GM04503 (cell line): ENCODE results near the gene USF2.

ENCODE experiments used
- DNase-seq: peaks from one replicate; pipeline ENCODE4 v3.0.0-alpha.2; 2012; ENCODE audit warnings: low read depth

Gene USF2

DNA sequence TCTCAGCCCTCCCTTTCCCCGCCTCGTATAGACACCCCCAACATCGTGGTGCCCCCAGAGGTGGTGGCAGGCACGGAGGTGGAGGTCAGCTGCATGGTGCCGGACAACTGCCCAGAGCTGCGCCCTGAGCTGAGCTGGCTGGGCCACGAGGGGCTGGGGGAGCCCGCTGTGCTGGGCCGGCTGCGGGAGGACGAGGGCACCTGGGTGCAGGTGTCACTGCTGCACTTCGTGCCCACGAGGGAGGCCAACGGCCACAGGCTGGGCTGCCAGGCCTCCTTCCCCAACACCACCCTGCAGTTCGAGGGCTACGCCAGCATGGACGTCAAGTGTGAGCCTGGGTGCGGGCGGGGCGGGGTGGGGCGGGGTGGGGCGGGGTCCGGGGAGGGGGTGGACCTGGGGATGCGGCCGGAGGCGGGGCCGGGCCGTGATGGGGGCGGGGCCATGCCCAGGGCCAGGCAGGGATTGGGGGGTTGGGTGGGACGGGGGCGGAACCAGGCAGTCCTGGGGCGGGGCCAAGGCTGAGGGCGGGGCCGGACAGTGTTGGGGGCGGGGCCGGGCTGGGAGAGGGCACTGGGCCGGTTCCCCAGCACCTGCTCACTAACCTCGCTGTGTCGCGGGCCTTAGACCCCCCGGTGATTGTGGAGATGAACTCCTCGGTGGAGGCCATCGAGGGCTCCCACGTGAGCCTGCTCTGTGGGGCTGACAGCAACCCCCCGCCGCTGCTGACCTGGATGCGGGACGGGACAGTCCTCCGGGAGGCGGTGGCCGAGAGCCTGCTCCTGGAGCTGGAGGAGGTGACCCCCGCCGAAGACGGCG, 31.0 kb downstream of the USF2 start:
- DNase-seq, result no peak

DNA sequence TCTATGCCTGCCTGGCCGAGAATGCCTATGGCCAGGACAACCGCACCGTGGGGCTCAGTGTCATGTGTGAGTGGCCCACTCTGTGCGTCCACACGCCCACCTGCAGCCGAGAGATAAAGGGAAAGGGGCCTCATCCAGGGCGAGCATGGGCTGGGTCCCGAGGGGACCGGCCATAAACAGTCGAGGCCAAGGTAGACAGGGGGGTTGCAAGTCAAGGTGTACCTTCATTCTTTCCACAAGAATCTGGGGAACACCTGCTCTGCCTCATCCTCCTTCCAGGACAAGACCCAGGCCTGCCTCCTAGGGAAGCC, 31.5 kb downstream of the USF2 start:
- DNase-seq, result no peak

GRCh38 chr19:35301961-35302360, 33.2 kb downstream of the USF2 start:
- DNase-seq, result no peak

DNA sequence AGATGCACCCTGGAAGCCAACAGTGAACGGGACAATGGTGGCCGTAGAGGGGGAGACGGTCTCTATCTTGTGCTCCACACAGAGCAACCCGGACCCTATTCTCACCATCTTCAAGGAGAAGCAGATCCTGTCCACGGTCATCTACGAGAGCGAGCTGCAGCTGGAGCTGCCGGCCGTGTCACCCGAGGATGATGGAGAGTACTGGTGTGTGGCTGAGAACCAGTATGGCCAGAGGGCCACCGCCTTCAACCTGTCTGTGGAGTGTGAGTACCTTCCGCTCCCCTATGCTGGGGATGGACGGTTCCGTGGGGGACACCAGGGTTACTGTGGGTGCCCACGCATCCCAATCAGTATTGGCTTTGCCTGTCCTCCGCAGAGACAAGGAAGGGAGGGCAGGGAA, 33.7 kb downstream of the USF2 start:
- DNase-seq, result no peak

DNA sequence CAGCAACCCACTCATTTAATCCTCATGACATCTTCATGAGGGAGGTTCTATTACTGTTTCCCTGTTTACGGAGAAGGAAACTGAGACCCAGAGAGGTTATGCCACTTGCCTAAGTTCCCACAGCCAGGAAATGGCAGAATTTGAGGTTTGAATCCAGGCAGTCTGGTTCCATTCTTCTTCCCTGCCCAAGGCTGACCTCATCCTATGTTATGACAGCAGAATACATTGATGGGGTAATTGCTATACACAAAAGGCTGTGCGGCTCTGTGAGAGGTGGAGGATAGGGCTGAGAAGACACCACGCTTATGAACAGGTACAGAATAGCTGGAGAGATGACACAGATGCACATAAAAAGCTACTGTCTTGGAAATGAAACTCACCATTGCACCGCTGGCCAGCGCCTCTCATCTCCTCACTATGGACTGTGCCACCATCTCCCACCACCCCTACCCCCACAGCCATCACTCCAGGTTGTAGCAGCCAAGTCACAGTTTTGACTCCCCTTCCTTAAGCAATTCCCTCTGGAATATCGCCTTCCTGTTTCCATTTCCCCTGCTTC, 34.7 kb downstream of the USF2 start:
- no peak for DNase-seq

DNA sequence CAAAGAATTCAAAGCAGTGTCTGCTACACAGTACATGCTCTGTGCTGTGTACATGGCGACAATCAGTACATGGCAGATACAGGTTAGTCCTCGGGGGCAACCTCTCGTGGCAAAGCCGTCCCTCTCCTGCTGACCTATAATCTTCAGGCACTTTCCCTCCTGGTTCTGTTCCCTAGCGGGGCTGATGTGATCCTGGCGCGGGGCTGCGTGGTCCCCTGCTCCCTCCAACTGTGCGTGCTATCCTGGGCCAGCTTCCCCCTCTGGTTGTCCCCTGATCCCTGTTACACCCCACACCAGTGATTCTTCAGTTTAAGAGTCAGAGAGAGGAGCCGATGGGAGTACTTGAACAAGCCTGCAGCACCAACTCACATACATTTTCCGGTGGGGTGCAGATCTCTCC, 35.3 kb downstream of the USF2 start:
- DNase-seq, result no peak

GRCh38 chr19:35305181-35305580, 36.4 kb downstream of the USF2 start:
- DNase-seq, result no peak

GRCh38 chr19:35306473-35307246, 37.9 kb downstream of the USF2 start:
- DNase-seq, result no peak

GRCh38 chr19:35307931-35308330, 39.2 kb downstream of the USF2 start:
- DNase-seq, result no peak

DNA sequence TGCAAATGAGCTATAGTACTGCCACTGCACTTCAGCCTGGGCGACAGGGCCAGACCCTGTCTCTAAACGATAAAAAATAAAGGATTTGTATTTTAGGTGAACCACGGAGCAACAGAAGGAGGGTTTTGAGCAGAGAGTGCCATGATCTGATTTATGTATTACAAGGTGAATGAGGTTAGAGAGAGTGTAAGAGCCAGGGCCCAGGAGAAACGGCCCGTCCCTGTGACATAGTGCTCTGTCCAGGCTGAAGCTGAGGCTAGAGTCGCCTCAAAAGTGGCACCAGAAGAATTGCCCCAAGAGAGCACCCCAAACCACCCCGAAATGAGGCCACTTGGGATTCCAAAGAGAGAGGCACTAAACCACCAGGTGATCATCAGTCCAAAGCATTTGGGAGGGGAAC, 40.1 kb downstream of the USF2 start:
- DNase-seq, result no peak

- DNase-seq, result no peak
Observed at GRCh38 chr19:35309481-35310279, 40.9 kb downstream of the USF2 start.

GRCh38 chr19:35310331-35310730, 41.6 kb downstream of the USF2 start:
- DNase-seq, result no peak

- DNase-seq, result no peak
Observed at GRCh38 chr19:35310811-35311465, 42.2 kb downstream of the USF2 start.

DNA sequence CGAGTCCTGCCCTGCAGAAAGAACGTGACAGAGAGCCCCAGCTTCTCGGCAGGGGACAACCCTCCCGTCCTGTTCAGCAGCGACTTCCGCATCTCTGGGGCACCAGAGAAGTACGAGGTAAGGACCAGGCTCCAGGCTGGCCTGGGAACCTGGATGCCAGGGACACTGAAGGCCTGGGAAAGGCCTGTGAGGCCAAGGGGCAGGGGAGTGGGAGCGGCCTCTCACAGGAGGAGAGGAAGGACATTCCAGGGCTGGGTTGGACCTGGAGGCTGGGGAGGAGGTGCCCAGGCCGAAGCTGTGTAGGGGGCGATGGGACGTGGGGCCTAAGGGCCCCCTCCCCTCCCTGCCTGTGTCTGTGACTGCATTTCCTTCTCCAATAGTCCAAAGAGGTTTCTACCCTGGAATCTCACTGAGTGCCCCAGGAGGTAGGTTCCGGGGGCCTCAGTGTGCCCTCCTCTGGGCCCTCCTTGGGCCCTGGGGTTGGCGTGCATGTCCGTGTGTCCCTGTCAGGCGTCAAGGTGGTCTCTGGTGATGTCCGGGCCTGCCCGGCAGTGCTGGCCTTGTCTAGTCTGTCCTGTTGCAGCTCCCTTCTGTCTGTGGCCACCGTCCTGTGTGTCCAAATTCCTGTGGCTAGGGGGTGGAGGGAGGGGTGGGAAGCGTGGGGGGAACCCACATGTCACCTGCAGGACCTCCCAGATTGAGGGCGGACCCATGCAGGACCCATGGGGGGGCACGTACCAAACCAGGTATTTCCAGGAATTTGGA, 43.3 kb downstream of the USF2 start:
- no peak for DNase-seq

- no peak for DNase-seq
Observed at GRCh38 chr19:35313587-35313986, 44.8 kb downstream of the USF2 start.

- DNase-seq, result no peak
Observed at GRCh38 chr19:35314031-35314430, 45.3 kb downstream of the USF2 start.

- DNase-seq, result no peak
Observed at GRCh38 chr19:35314858-35315470, 46.2 kb downstream of the USF2 start.

GRCh38 chr19:35315883-35316282, 47.1 kb downstream of the USF2 start:
- no peak for DNase-seq

- DNase-seq, result no peak
Observed at GRCh38 chr19:35316560-35316959, 47.8 kb downstream of the USF2 start.

DNA sequence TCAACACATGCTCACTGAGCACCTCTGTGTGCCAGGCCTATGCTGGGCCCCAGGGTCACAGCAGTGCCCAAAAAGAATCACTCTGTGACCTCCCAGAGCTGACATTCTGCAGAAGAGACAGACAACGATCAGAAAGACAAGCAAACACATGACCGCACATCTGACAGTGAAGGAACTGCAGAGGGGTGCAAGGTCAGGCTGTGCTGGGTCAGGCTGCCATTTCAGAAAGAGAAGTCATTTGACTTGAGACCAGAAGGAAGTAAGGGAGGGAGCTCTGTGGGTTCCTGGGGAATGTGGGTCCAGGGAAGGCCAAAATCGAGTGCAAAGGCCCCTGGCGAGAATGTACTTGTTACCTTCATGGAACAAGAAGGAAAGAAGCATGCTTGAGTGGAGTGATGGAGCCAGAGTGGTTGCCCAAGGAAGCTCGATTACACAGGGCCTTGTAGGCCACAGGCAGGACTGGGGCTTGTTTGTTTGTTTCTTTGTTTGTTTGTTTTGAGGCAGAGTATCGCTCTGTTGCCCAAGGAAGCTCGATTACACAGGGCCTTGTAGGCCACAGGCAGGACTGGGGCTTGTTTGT, 48.8 kb downstream of the USF2 start:
- DNase-seq, result no peak
